ENCODE results near the gene DEUP1. TPM values are rescaled to one million over a fixed set of nuclear protein-coding genes. Genes with fewer than 3 reads are reported as not detected.

The DEUP1 gene
- total RNA-seq, 2 donors from 2014 or later = 0.99 TPM; not detected in 1

GRCh38 chr11:93487032-93487483 lies 156.5 kb downstream of the DEUP1 start:
- no peak for DNase-seq
- intact Hi-C loops (cut with DNase I) = no loop called here
- peaks cover 34% of the 10 kb centered on the region for H3K4me1 ChIP-seq
- no peak overlapping the region for H3K27ac ChIP-seq
- TF ChIP-seq POLR2A (IDR thresholded peaks at IDR 0.05) (no peak), CTCF (IDR thresholded peaks at IDR 0.05) (no peak)
- H3K9me3 ChIP-seq = no peaks in the 10 kb centered on the region
- H3K27me3 ChIP-seq = no peaks in the 10 kb centered on the region
- H3K4me3 ChIP-seq = no peak overlapping the region
- no peak for ATAC-seq
- WGBS, 2 donors = 24 to 30% methylated on average over 7 of the region's 7 CpGs
- no peaks in the 10 kb centered on the region for H3K36me3 ChIP-seq (replicated peaks in 1 of 2; ENCODE audit: insufficient read depth in 1 of 2, low read depth in 2 of 2)

Other genes starting within 250 kb of the DEUP1 start
- 10 to 100 TPM; 10.9 to 17.8 TPM for gene SLC36A4, start 132.8 kb upstream of the DEUP1 start, total RNA-seq
- 10 to 100 TPM in 1 of 2 donors, 1 to 10 TPM in 1; 4.6 to 27.5 TPM for gene SMCO4, start 212.6 kb downstream of the DEUP1 start, total RNA-seq